ENCODE measurements around the gene ANKAR.
"Not testable (repeated sequence)": the region's sequence is repeated elsewhere in the genome, so short reads cannot be mapped to it uniquely, and the experiment has no call there.

Gene ANKAR

GRCh38 chr2:189661148-189661956 is 13.1 kb upstream of the ANKAR start, which contains the start of gene ASNSD1:
Gene ASNSD1, plus strand, starts transcription at chr2:189661459. Its CDS starts 4,674 bp downstream, at chr2:189666133.
- DNase-seq: peak; percentile 98

- DNase-seq: no peak
These were observed 12.5 kb upstream of the ANKAR start for GRCh38 chr2:189661957-189662321.

- no peak for DNase-seq
These were observed 11.7 kb upstream of the ANKAR start for GRCh38 chr2:189662669-189663226.

GRCh38 chr2:189663319-189663718 is 11.2 kb upstream of the ANKAR start:
- DNase-seq: not testable (repeated sequence)

GRCh38 chr2:189669913-189670312 is 4.6 kb upstream of the ANKAR start:
- DNase-seq: no peak

- DNase-seq: no peak
These were observed 653 bp upstream of the ANKAR start for GRCh38 chr2:189673661-189674373.

- no peak for DNase-seq
These were observed 2.0 kb downstream of the ANKAR start for GRCh38 chr2:189676471-189676870.

- no peak for DNase-seq
These were observed 4.8 kb downstream of the ANKAR start for GRCh38 chr2:189679226-189679625.

GRCh38 chr2:189681203-189681602 is 6.7 kb downstream of the ANKAR start:
- DNase-seq: peak; percentile 9

- DNase-seq: no peak
These were observed 7.4 kb downstream of the ANKAR start for GRCh38 chr2:189681903-189682302.

- DNase-seq: peak; percentile 36
These were observed 8.9 kb downstream of the ANKAR start for GRCh38 chr2:189683348-189683747.

- no peak for DNase-seq
These were observed 10.3 kb downstream of the ANKAR start for GRCh38 chr2:189684811-189685210.

- DNase-seq: no peak
These were observed 11.2 kb downstream of the ANKAR start for GRCh38 chr2:189685540-189686229.

GRCh38 chr2:189687796-189688195 is 13.3 kb downstream of the ANKAR start:
- not testable (repeated sequence) for DNase-seq

- DNase-seq: no peak
These were observed 21.8 kb downstream of the ANKAR start for GRCh38 chr2:189696223-189696622.

- peak; percentile 42 for DNase-seq
These were observed 23.8 kb downstream of the ANKAR start for GRCh38 chr2:189698020-189698887.

GRCh38 chr2:189700681-189701080 is 26.2 kb downstream of the ANKAR start:
- no peak for DNase-seq

GRCh38 chr2:189702071-189702470 is 27.6 kb downstream of the ANKAR start:
- DNase-seq: no peak

GRCh38 chr2:189709501-189710221 is 35.2 kb downstream of the ANKAR start:
- DNase-seq: no peak

GRCh38 chr2:189717593-189717992 is 43.1 kb downstream of the ANKAR start:
- DNase-seq: not testable (repeated sequence)

- DNase-seq: no peak
These were observed 45.1 kb downstream of the ANKAR start for GRCh38 chr2:189719571-189719970.

GRCh38 chr2:189723192-189723591 is 48.7 kb downstream of the ANKAR start:
- no peak for DNase-seq
